ENCODE results near the gene CLHC1. TPM values are rescaled to one million over a fixed set of nuclear protein-coding genes. Genes with fewer than 3 reads are reported as not detected.
A peak's percentile ranks its signal among the peaks of the same experiment; 100 is the strongest.

CLHC1 gene
- total RNA-seq, 6 experiments from 2014 or later: 5.1 to 8.4 (median 6.2) TPM

DNA sequence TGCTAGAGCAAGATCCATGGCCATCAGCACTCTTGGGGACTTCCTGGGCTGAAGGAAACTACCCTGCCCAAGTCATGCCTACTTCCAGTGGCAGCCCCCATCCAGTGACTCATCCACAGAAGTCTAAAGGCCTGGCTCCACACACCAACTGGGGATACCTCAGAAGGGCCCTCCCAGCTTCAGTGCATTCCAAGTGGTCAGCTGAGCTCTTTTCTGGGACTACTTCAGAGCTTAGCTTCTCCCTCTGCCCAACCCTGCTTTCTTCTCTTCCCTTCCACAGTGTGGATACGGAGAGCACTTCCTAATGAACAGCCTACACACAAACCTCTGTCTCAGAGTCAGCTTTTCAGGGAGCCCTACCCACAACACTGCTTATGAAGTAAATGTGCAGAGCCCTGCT, 66.5 kb downstream of the CLHC1 start:
- no peaks in the 10 kb centered on the region for H3K36me3 Mint-ChIP-seq (ENCODE audit: low read depth)
- no peaks in the 10 kb centered on the region for H3K9me3 Mint-ChIP-seq
- H3K4me3 Mint-ChIP-seq: peak overlapping the region; percentile 49
- H3K4me1 Mint-ChIP-seq (ENCODE audit: low read depth): peaks cover 92% of the 10 kb centered on the region
- DNase-seq: peak; percentile 77
- peak overlapping the region; percentile 85 for H3K27ac Mint-ChIP-seq
- TF ChIP-seq, protein P1, sequence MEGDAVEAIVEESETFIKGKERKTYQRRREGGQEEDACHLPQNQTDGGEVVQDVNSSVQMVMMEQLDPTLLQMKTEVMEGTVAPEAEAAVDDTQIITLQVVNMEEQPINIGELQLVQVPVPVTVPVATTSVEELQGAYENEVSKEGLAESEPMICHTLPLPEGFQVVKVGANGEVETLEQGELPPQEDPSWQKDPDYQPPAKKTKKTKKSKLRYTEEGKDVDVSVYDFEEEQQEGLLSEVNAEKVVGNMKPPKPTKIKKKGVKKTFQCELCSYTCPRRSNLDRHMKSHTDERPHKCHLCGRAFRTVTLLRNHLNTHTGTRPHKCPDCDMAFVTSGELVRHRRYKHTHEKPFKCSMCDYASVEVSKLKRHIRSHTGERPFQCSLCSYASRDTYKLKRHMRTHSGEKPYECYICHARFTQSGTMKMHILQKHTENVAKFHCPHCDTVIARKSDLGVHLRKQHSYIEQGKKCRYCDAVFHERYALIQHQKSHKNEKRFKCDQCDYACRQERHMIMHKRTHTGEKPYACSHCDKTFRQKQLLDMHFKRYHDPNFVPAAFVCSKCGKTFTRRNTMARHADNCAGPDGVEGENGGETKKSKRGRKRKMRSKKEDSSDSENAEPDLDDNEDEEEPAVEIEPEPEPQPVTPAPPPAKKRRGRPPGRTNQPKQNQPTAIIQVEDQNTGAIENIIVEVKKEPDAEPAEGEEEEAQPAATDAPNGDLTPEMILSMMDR (IDR thresholded peaks at IDR 0.05): no peak
- 0 out of 2 replicates have a peak, but pooled peaks cover 2% of the 10 kb centered on the region for H3K27me3 Mint-ChIP-seq (ENCODE audit: insufficient read depth)

DNA sequence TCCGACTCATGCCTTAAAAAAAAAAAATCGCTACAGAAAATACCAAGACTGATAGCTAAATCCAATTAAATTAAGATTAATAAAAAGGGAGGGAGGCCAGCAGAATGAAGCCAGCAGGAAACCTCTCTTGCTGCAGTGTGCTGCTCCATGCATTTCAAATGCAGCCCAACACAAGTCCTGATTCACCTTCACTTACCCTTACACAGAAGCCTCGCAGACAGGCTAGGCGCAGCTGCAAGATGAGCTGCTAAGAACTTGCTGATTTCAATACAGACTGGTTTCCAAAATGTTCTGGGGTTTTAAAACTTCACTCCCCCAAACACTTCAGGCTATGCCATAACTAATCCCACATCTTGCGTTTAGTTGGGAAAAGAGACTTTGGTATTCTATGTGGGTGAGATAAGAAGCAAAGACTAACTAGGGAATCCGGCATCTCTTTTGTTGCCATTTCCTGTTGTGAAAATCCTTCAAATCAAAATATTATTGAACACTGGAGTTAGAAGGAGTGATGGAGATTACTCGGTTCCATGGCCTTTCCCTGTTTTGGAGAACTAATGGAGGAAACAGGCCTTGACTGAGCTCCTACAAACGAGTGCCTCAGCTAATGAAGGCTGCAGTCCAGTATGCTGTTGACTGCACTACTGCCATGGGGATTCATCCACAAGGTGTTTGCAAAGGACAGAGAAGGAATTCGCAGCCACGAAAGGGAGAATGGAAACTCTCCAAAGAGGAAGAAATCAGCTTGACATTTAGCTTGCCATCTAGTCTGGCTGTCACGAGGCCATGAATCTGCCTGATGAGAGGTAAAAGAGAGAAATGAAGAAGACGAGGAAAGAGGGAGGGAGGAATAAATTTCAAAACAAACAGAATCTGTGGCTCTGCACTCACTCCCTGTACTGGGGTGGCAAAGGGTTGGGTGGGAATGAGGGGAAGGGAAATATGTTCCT, 67.3 kb downstream of the CLHC1 start:
- H3K9me3 Mint-ChIP-seq: no peaks in the 10 kb centered on the region
- no peak overlapping the region; the same call in 1 of the 2 replicates for H3K4me3 Mint-ChIP-seq
- TF ChIP-seq, protein P1 (IDR thresholded peaks at IDR 0.05): no peak
- H3K4me1 Mint-ChIP-seq (ENCODE audit: low read depth): peaks cover 88% of the 10 kb centered on the region
- no peaks in the 10 kb centered on the region for H3K36me3 Mint-ChIP-seq (ENCODE audit: low read depth)
- 0 out of 2 replicates have a peak, but pooled peaks cover 2% of the 10 kb centered on the region for H3K27me3 Mint-ChIP-seq (ENCODE audit: insufficient read depth)
- H3K27ac Mint-ChIP-seq: peak overlapping the region; percentile 87
- DNase-seq: no peak

DNA sequence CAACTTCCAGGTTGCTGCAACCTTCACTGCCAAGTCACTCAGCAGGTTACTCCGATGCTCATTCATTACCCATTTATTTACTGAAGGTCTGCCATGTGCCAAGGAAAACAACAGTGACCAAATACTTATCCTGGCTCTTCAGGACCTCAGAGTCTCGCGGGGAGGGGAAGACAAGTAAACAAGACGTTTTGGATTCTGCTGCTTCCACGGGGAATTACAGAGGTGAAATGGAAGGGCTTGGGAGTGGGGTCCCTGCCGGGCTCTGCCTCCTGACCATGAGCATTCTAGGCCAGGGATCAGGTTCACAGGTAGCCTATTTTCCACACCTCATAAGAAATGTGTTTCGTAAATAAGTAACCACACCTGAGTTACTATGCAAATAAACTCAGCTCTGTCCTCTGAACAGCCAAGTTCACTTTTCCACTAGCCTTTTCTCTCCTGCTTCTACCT, 68.1 kb downstream of the CLHC1 start:
- H3K27ac Mint-ChIP-seq: peak overlapping the region; percentile 87
- H3K4me1 Mint-ChIP-seq (ENCODE audit: low read depth): peaks cover 80% of the 10 kb centered on the region
- TF ChIP-seq, protein P1 (IDR thresholded peaks at IDR 0.05): no peak
- H3K36me3 Mint-ChIP-seq (ENCODE audit: low read depth): no peaks in the 10 kb centered on the region
- H3K4me3 Mint-ChIP-seq: peak overlapping the region; percentile 71
- no peaks in the 10 kb centered on the region for H3K9me3 Mint-ChIP-seq
- H3K27me3 Mint-ChIP-seq (ENCODE audit: insufficient read depth): 0 out of 2 replicates have a peak, but pooled peaks cover 2% of the 10 kb centered on the region
- no peak for DNase-seq

DNA sequence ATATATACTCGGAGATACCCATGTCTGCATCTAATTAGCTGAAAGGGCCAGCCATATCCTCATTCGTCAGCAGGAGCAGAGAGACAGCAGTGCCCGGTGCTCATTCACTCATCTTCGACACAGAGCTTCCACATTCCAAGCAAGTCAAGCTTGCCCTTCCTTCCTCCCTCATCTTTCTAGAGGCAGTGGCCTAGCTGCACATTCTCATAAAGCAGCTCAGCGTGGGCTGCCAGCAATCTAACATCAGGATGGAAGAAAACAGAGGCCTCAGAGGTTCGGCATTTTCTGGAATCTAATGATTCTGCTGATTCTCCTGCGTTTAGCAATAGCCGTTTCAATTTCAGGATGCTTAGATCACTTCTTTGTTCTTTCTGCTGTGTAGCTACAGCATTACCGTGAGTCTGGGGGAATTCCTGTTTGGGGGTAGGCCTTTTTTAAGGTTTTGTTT, 68.8 kb downstream of the CLHC1 start:
- no peaks in the 10 kb centered on the region for H3K36me3 Mint-ChIP-seq (ENCODE audit: low read depth)
- peak; percentile 76 for DNase-seq
- no peaks in the 10 kb centered on the region for H3K9me3 Mint-ChIP-seq
- H3K4me3 Mint-ChIP-seq: peak overlapping the region; percentile 71
- H3K27ac Mint-ChIP-seq: peak overlapping the region; percentile 87
- H3K27me3 Mint-ChIP-seq (ENCODE audit: insufficient read depth): 0 out of 2 replicates have a peak, but pooled peaks cover 2% of the 10 kb centered on the region
- H3K4me1 Mint-ChIP-seq (ENCODE audit: low read depth): peaks cover 75% of the 10 kb centered on the region
- TF ChIP-seq, protein P1 (IDR thresholded peaks at IDR 0.05): no peak

DNA sequence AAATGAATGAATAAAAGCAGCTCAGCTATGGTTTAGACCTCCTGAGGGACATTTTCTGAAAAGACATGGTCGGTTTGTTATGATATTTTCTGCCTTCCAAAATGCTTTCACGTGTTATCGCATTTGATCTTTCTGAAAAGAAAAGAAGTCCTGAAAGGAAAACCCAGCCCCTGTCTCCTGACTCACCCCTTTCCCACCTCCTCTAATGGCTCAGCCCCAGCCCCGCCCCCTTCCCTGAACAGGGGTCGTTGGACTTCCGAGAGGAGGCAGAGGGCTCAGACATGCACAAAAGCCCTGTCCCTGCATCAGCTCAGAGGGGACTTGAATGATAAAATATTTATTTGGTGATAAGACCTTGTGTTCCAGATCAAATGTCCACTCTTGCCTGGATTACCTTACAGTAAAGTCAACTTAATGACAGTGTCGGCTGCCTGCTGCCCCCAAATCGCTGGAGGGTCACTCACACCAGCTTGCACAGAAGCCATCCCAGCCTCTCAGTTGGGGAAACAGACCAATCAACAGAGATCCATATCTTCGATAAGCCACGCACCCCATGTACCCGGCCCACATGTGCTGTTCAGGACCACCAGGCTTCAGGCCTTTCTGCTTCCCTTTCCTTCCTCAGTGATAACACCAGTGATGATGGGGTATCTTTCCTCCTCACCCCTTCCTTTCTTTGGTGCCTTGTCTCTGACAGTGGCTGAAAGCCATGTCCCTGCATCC, 69.6 kb downstream of the CLHC1 start:
- H3K4me3 Mint-ChIP-seq: peak overlapping the region; percentile 71; the same call in 1 of the 2 replicates
- H3K4me1 Mint-ChIP-seq (ENCODE audit: low read depth): peaks cover 75% of the 10 kb centered on the region
- H3K36me3 Mint-ChIP-seq (ENCODE audit: low read depth): no peaks in the 10 kb centered on the region
- no peak for DNase-seq
- peak overlapping the region; percentile 87 for H3K27ac Mint-ChIP-seq
- 0 out of 2 replicates have a peak, but pooled peaks cover 2% of the 10 kb centered on the region for H3K27me3 Mint-ChIP-seq (ENCODE audit: insufficient read depth)
- no peaks in the 10 kb centered on the region for H3K9me3 Mint-ChIP-seq
- TF ChIP-seq, protein P1 (IDR thresholded peaks at IDR 0.05): no peak

All from HFFc6 (cell line).